GM13976 (cell line): ENCODE data around the gene ABCA7.

Experiments used
- DNase-seq: peaks from one replicate; pipeline ENCODE4 v3.0.0; 2012; ENCODE audit warnings: low spot score
- in situ Hi-C: fragments of 300-500 bp; cut with MboI; formaldehyde crosslinking; loops from one replicate; pipeline ENCODE4 v1.12.0; 2022; ENCODE audit warnings: low sequenced_read_pairs, mixed read lengths, inconsistent platforms; ENCODE audit not compliant: unreplicated experiment
- TF ChIP-seq, protein P1 (sequence below): IDR thresholded peaks from 2 replicates; pipeline ENCODE4 v1.5.1; 2012; ENCODE audit warnings: borderline replicate concordance, mild to moderate bottlenecking; ENCODE audit not compliant: insufficient read depth; ENCODE audit errors: extremely low read depth, missing control alignments, control extremely low read depth

Gene ABCA7

DNA sequence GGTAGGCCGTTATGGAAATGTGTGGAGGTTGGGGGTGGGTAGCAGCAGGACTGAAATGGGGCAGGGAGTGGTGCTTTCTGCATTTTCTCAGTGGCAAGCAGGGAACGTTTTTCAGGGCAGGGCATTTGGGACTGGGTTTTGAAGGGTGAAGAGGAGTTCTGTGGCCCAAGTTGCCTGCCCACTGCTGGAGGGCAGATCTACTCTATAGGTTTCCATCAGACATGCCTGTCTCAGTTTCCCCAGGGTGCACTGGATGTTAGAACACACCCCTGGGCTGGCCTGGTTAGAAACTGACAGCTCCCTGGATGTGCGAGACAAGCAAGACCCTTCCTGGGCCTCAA is 40.6 kb upstream of the ABCA7 start:
- in situ Hi-C loops, result no loop called here
- TF ChIP-seq, protein P1, sequence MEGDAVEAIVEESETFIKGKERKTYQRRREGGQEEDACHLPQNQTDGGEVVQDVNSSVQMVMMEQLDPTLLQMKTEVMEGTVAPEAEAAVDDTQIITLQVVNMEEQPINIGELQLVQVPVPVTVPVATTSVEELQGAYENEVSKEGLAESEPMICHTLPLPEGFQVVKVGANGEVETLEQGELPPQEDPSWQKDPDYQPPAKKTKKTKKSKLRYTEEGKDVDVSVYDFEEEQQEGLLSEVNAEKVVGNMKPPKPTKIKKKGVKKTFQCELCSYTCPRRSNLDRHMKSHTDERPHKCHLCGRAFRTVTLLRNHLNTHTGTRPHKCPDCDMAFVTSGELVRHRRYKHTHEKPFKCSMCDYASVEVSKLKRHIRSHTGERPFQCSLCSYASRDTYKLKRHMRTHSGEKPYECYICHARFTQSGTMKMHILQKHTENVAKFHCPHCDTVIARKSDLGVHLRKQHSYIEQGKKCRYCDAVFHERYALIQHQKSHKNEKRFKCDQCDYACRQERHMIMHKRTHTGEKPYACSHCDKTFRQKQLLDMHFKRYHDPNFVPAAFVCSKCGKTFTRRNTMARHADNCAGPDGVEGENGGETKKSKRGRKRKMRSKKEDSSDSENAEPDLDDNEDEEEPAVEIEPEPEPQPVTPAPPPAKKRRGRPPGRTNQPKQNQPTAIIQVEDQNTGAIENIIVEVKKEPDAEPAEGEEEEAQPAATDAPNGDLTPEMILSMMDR, result no peak

GRCh38 chr19:1000095-1000494 is 39.8 kb upstream of the ABCA7 start, which contains the start of gene GRIN3B:
Gene GRIN3B, plus strand, starts transcription at chr19:1000419. Its CDS starts 19 bp downstream, at chr19:1000438.
- DNase-seq, result peak; percentile 82
- TF ChIP-seq, protein P1, result peak; percentile 36
- in situ Hi-C loops, result no loop called here

More for the DNA sequence above, 40.6 kb upstream of the ABCA7 start:
- DNase-seq, result no peak

GRCh38 chr19:1000591-1001537 is 39.0 kb upstream of the ABCA7 start:
- in situ Hi-C loops, result no loop called here
- TF ChIP-seq, protein P1, result no peak

GRCh38 chr19:1001538-1002166 is 38.3 kb upstream of the ABCA7 start:
- peak; percentile 88 for DNase-seq
- in situ Hi-C loops, result no loop called here
- TF ChIP-seq, protein P1, result peak; percentile 97

More at GRCh38 chr19:1000591-1001537, 39.0 kb upstream of the ABCA7 start:
- DNase-seq, result no peak

DNA sequence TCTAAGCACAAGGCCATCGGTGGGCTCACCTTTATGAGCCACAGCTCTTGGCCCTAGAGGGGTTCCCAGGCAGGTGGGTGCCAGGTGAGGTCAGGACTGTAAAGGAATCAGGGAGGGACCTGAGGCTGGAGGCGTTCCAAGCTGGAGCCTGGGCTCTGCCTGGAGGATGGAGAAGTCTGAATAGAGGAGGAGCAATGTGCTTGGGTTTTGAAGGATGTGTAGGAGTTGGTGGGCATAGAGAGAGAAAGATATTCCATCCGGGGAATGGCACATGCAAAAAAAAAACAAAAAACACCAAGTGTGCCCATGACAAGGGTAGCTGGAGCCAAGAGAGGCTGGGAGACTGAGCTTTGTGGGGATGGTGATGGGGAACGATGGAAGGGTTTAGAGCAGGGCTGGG is 37.3 kb upstream of the ABCA7 start:
- no peak for DNase-seq
- in situ Hi-C loops, result no loop called here
- TF ChIP-seq, protein P1, result no peak

GRCh38 chr19:1003283-1003682 is 36.6 kb upstream of the ABCA7 start:
- DNase-seq, result no peak
- in situ Hi-C loops, result no loop called here
- TF ChIP-seq, protein P1, result no peak
